Measurements from ENCODE around the gene CES2. TPM values are rescaled to one million over a fixed set of nuclear protein-coding genes. Genes with fewer than 3 reads are reported as not detected.
"Not testable (repeated sequence)": the region's sequence is repeated elsewhere in the genome, so short reads cannot be mapped to it uniquely, and the experiment has no call there.

Gene CES2
- polyA plus RNA-seq, 1 experiment: 33.3 TPM

- DNase-seq (ENCODE audit: low read depth): no peak
- Histone ChIP-seq H3K36me3 (ENCODE audit: control insufficient read depth, insufficient read depth, low read length) (no peaks in the 10 kb centered on the region), H3K27me3 (ENCODE audit: control insufficient read depth, insufficient read depth, low read length) (peaks cover 7% of the 10 kb centered on the region), H3K4me3 (ENCODE audit: low read depth, low read length) (no peak overlapping the region)
- no peak for TF ChIP-seq CTCF (IDR thresholded peaks at IDR 0.05; ENCODE audit: insufficient read depth, low read depth, low read length)
- ChIA-PET POLR2A (no interaction called here), CTCF (interaction anchor here (0.6 to 3.2 kb wide), 27 partner anchors 9 to 568 kb away, joined by 3 to 18 read pairs (median 4); partner anchors contain the start of genes B3GNT9 and CIAO2B)
Measured at GRCh38 chr16:66953462-66954096, 18.3 kb downstream of the CES2 start.

GRCh38 chr16:66954097-66954659 lies 18.9 kb downstream of the CES2 start:
- Histone ChIP-seq H3K4me3 (ENCODE audit: low read depth, low read length) (no peak overlapping the region), H3K36me3 (ENCODE audit: control insufficient read depth, insufficient read depth, low read length) (no peaks in the 10 kb centered on the region), H3K27me3 (ENCODE audit: control insufficient read depth, insufficient read depth, low read length) (peaks cover 5% of the 10 kb centered on the region)
- DNase-seq (ENCODE audit: low read depth): no peak
- peak; percentile 81 for TF ChIP-seq CTCF (IDR thresholded peaks at IDR 0.05; ENCODE audit: insufficient read depth, low read depth, low read length)
- ChIA-PET CTCF (interaction anchor here (0.6 to 3.2 kb wide), 25 partner anchors 8 to 567 kb away, joined by 3 to 18 read pairs (median 4); partner anchors contain the start of genes B3GNT9, CIAO2B and EXOC3L1), POLR2A (no interaction called here)

GRCh38 chr16:66955363-66956153 lies 20.2 kb downstream of the CES2 start:
- H3K36me3 ChIP-seq (ENCODE audit: control insufficient read depth, insufficient read depth, low read length); H3K27me3 ChIP-seq (ENCODE audit: control insufficient read depth, insufficient read depth, low read length); H3K4me3 ChIP-seq (ENCODE audit: low read depth, low read length); DNase-seq (ENCODE audit: low read depth); POLR2A ChIA-PET: not testable (repeated sequence)
- CTCF ChIA-PET: interaction anchor here (0.8 to 3.9 kb wide), 5 partner anchors 9 to 230 kb away, joined by 3 to 26 read pairs (median 4); no protein-coding TSS in a partner anchor

- DNase-seq (ENCODE audit: low read depth); H3K36me3 ChIP-seq (ENCODE audit: control insufficient read depth, insufficient read depth, low read length); H3K4me3 ChIP-seq (ENCODE audit: low read depth, low read length); POLR2A ChIA-PET; H3K27me3 ChIP-seq (ENCODE audit: control insufficient read depth, insufficient read depth, low read length): not testable (repeated sequence)
- CTCF ChIA-PET: interaction anchor here (0.8 to 3.9 kb wide), 5 partner anchors 8 to 229 kb away, joined by 3 to 26 read pairs (median 4); no protein-coding TSS in a partner anchor
Measured at GRCh38 chr16:66956154-66956457, 20.8 kb downstream of the CES2 start.

- H3K4me3 ChIP-seq (ENCODE audit: low read depth, low read length): no peak overlapping the region
- ChIA-PET POLR2A (no interaction called here), CTCF (interaction anchor here (0.8 to 4.6 kb wide), 7 partner anchors 14 to 226 kb away, joined by 3 to 50 read pairs (median 9); no protein-coding TSS in a partner anchor)
- DNase-seq (ENCODE audit: low read depth): no peak
- no peaks in the 10 kb centered on the region for H3K36me3 ChIP-seq (ENCODE audit: control insufficient read depth, insufficient read depth, low read length)
- peaks cover 3% of the 10 kb centered on the region; the same call in 1 of the 2 replicates for H3K27me3 ChIP-seq (ENCODE audit: control insufficient read depth, insufficient read depth, low read length)
- TF ChIP-seq CTCF (IDR thresholded peaks at IDR 0.05; ENCODE audit: insufficient read depth, low read depth, low read length): no peak
Measured at GRCh38 chr16:66958857-66959703, 23.8 kb downstream of the CES2 start.
